ENCODE measurements around the gene AKAP1. TPM values are rescaled to one million over a fixed set of nuclear protein-coding genes. Genes with fewer than 3 reads are reported as not detected.

Gene AKAP1
- polyA plus RNA-seq, 3 donors, result 5.6 to 14.6 (median 6.8) TPM

GRCh38 chr17:57113011-57113410 is 28.0 kb downstream of the AKAP1 start:
- Histone ChIP-seq H3K9me3 (replicated peaks in 1 of 2; ENCODE audit: control insufficient read depth in 1 of 2, insufficient read depth in 1 of 2, low read length in 2 of 2) (no peaks in the 10 kb centered on the region), H2AFZ (ENCODE audit: insufficient read depth, low read depth, low read length, poor library complexity, severe bottlenecking) (no peak overlapping the region), H3K4me1 (ENCODE audit: control insufficient read depth in 1 of 2, insufficient read depth in 2 of 2, low read length in 2 of 2) (no peaks in the 10 kb centered on the region), H4K20me1 (ENCODE audit: insufficient read depth, low read length) (peaks cover 5% of the 10 kb centered on the region), H3K27me3 (ENCODE audit: control insufficient read depth in 2 of 2, insufficient read depth in 2 of 2, low read length in 2 of 2) (no peaks in the 10 kb centered on the region), H3K4me3 (replicated peaks in 1 of 3; ENCODE audit: low read depth in 2 of 3, low read length in 3 of 3) (no peak overlapping the region), H3K79me2 (ENCODE audit: insufficient read depth, low read length) (no peaks in the 10 kb centered on the region), H3K27ac (ENCODE audit: low read depth in 1 of 2, low read length in 2 of 2) (no peak overlapping the region), H3K9ac (ENCODE audit: insufficient read depth, low read length, poor library complexity, severe bottlenecking) (no peak overlapping the region), H3K36me3 (replicated peaks in 1 of 2; ENCODE audit: control insufficient read depth in 1 of 2, insufficient read depth in 2 of 2, low read length in 2 of 2) (peaks cover 51 to 59% of the 10 kb centered on the region in 2 donors), H3K4me2 (replicated peaks; ENCODE audit: extremely low read depth, low read length, poor library complexity, severe bottlenecking) (no peak overlapping the region)
- peaks cover 8% of the 10 kb centered on the region for H3K4me1 Mint-ChIP-seq
- intact Hi-C loops (cut with micrococcal nuclease), result no loop called here
- H3K4me3 Mint-ChIP-seq, result no peak overlapping the region
- no peak overlapping the region for H3K27ac Mint-ChIP-seq
- DNase-seq, result no peak
- no peaks in the 10 kb centered on the region for H3K9me3 Mint-ChIP-seq
- no peak for TF ChIP-seq CTCF (IDR thresholded peaks at IDR 0.05)
- 93% methylated on average over 6 of the region's 6 CpGs for WGBS (ENCODE audit: insufficient coverage)
- H3K36me3 Mint-ChIP-seq, result peaks cover 55 to 57% of the 10 kb centered on the region in 2 donors
- peaks cover 0 to under 1% (median 0%) of the 10 kb centered on the region in 3 donors for H3K27me3 Mint-ChIP-seq (ENCODE audit: low read depth in 3 of 3)

- Mint-ChIP-seq H3K36me3 (peaks cover 59 to 62% of the 10 kb centered on the region in 2 donors), H3K27ac (peak overlapping the region in 1 of 7 donors; percentile 1), H3K9me3 (no peaks in the 10 kb centered on the region), H3K4me1 (peaks cover 8% of the 10 kb centered on the region), H3K4me3 (no peak overlapping the region), H3K27me3 (ENCODE audit: low read depth in 3 of 3) (peaks cover 0 to 1% (median 0%) of the 10 kb centered on the region in 3 donors)
- H3K27ac ChIP-seq (ENCODE audit: low read depth in 1 of 2, low read length in 2 of 2), result no peak overlapping the region
- H3K27me3 ChIP-seq (ENCODE audit: control insufficient read depth in 2 of 2, insufficient read depth in 2 of 2, low read length in 2 of 2), result no peaks in the 10 kb centered on the region
- H3K4me1 ChIP-seq (ENCODE audit: control insufficient read depth in 1 of 2, insufficient read depth in 2 of 2, low read length in 2 of 2), result no peaks in the 10 kb centered on the region
- no peak for TF ChIP-seq CTCF (IDR thresholded peaks at IDR 0.05)
- no peak overlapping the region for H3K4me2 ChIP-seq (replicated peaks; ENCODE audit: extremely low read depth, low read length, poor library complexity, severe bottlenecking)
- H3K9me3 ChIP-seq (replicated peaks in 1 of 2; ENCODE audit: control insufficient read depth in 1 of 2, insufficient read depth in 1 of 2, low read length in 2 of 2), result no peaks in the 10 kb centered on the region
- H3K79me2 ChIP-seq (ENCODE audit: insufficient read depth, low read length), result no peaks in the 10 kb centered on the region
- WGBS (ENCODE audit: insufficient coverage), result 92% methylated on average over 1 of the region's 3 CpGs
- H3K4me3 ChIP-seq (replicated peaks in 1 of 3; ENCODE audit: low read depth in 2 of 3, low read length in 3 of 3), result no peak overlapping the region
- H3K36me3 ChIP-seq (replicated peaks in 1 of 2; ENCODE audit: control insufficient read depth in 1 of 2, insufficient read depth in 2 of 2, low read length in 2 of 2), result peaks cover 56 to 61% of the 10 kb centered on the region in 2 donors
- DNase-seq, result no peak
- H2AFZ ChIP-seq (ENCODE audit: insufficient read depth, low read depth, low read length, poor library complexity, severe bottlenecking), result no peak overlapping the region
- H4K20me1 ChIP-seq (ENCODE audit: insufficient read depth, low read length), result peaks cover 5% of the 10 kb centered on the region
- no peak overlapping the region for H3K9ac ChIP-seq (ENCODE audit: insufficient read depth, low read length, poor library complexity, severe bottlenecking)
- intact Hi-C loops (cut with micrococcal nuclease), result no loop called here
Measured at GRCh38 chr17:57113656-57114055, 28.6 kb downstream of the AKAP1 start.
